Brain microvascular endothelial cell (primary cell): Measurements from ENCODE around the gene LRTM2.

Experiments used
- DNase-seq: peaks from one replicate; pipeline ENCODE4 v3.0.0-alpha.2; 2020
- H3K27ac ChIP-seq: fragments of 250-450 bp; sonication (Bioruptor Pico); 2 replicates; pipeline ENCODE4 v1.5.1; 2020; ENCODE audit warnings: mild to moderate bottlenecking, moderate library complexity
- H3K27me3 ChIP-seq: fragments of 250-450 bp; sonication (Bioruptor Pico); replicated peaks from 2 replicates; pipeline ENCODE4 v1.5.1; 2020; ENCODE audit warnings: mild to moderate bottlenecking
- H3K36me3 ChIP-seq: fragments of 250-450 bp; sonication (Bioruptor Pico); replicated peaks from 2 replicates; pipeline ENCODE4 v1.5.1; 2020; ENCODE audit warnings: mild to moderate bottlenecking
- H3K4me3 ChIP-seq: 2 replicates; pipeline ENCODE4 v1.5.1; 2011; ENCODE audit warnings: low read depth, mild to moderate bottlenecking, control low read depth, low read length, moderate library complexity
- CTCF ChIP-seq: IDR thresholded peaks from 2 replicates; pipeline ENCODE4 v1.5.1; 2011; ENCODE audit warnings: low read depth, mild to moderate bottlenecking, moderate library complexity, low read length, control low read depth, inconsistent platforms; ENCODE audit errors: missing control alignments
- in situ Hi-C: cut with HindIII; loops from 2 replicates; pipeline ENCODE4 v1.10.0; 2017; ENCODE audit warnings: low sequenced_read_pairs, low pct_ligation_motif_present

The LRTM2 gene

GRCh38 chr12:1881301-1881700 is 60.9 kb downstream of the LRTM2 start:
- H3K27me3 ChIP-seq, result no peaks in the 10 kb centered on the region
- no peak for DNase-seq
- no peaks in the 10 kb centered on the region for H3K36me3 ChIP-seq
- no peak overlapping the region for H3K27ac ChIP-seq
- no peak overlapping the region for H3K4me3 ChIP-seq
- in situ Hi-C loops, result no loop called here
- TF ChIP-seq CTCF, result no peak

- no peaks in the 10 kb centered on the region for H3K27me3 ChIP-seq
- no peak for TF ChIP-seq CTCF
Measured at GRCh38 chr12:1881936-1882335, 61.6 kb downstream of the LRTM2 start.

GRCh38 chr12:1882405-1882804 is 62.0 kb downstream of the LRTM2 start:
- in situ Hi-C loops, result no loop called here
- no peaks in the 10 kb centered on the region for H3K36me3 ChIP-seq
- H3K27ac ChIP-seq, result no peak overlapping the region
- TF ChIP-seq CTCF, result no peak
- H3K27me3 ChIP-seq, result no peaks in the 10 kb centered on the region
- no peak overlapping the region for H3K4me3 ChIP-seq
- DNase-seq, result no peak

More at GRCh38 chr12:1881936-1882335, 61.6 kb downstream of the LRTM2 start:
- in situ Hi-C loops, result no loop called here
- Histone ChIP-seq H3K4me3 (no peak overlapping the region), H3K27ac (no peak overlapping the region), H3K36me3 (no peaks in the 10 kb centered on the region)
- no peak for DNase-seq

GRCh38 chr12:1882850-1883470 is 62.6 kb downstream of the LRTM2 start:
- in situ Hi-C loops, result no loop called here
- Histone ChIP-seq H3K27ac (no peak overlapping the region), H3K27me3 (no peaks in the 10 kb centered on the region), H3K4me3 (no peak overlapping the region), H3K36me3 (no peaks in the 10 kb centered on the region)
- no peak for TF ChIP-seq CTCF
- no peak for DNase-seq

GRCh38 chr12:1883513-1883912 is 63.1 kb downstream of the LRTM2 start:
- no peak for DNase-seq
- no peak for TF ChIP-seq CTCF
- Histone ChIP-seq H3K27ac (no peak overlapping the region), H3K4me3 (no peak overlapping the region), H3K27me3 (no peaks in the 10 kb centered on the region), H3K36me3 (no peaks in the 10 kb centered on the region)
- in situ Hi-C loops, result no loop called here

GRCh38 chr12:1884651-1885050 is 64.3 kb downstream of the LRTM2 start:
- no peaks in the 10 kb centered on the region for H3K36me3 ChIP-seq
- no peak for DNase-seq
- H3K27ac ChIP-seq, result no peak overlapping the region
- no peak for TF ChIP-seq CTCF
- no peak overlapping the region for H3K4me3 ChIP-seq
- no peaks in the 10 kb centered on the region for H3K27me3 ChIP-seq
- in situ Hi-C loops, result no loop called here
